Keratinocyte (primary cell): ENCODE data around the gene CELF2.

Source experiments
- EZH2 ChIP-seq: IDR thresholded peaks from one replicate; pipeline ENCODE4 v1.6.1; 2012; ENCODE audit warnings: inconsistent platforms, mild to moderate bottlenecking, low read length, moderate library complexity
- TF ChIP-seq, protein P1 (sequence below), 3 experiments: IDR thresholded peaks in 1 of 3; conservative IDR thresholded peaks in 1 of 3; optimal IDR thresholded peaks in 1 of 3; 2 replicates in 2 of 3; 3 replicates in 1 of 3; pipeline versions ENCODE3 to v1.5.1; 2011; ENCODE audit warnings: low read length in 3 of 3, mild to moderate bottlenecking in 3 of 3, moderate library complexity in 2 of 3, control low read depth in 1 of 3, inconsistent platforms in 1 of 3; ENCODE audit not compliant: insufficient read depth in 2 of 3; ENCODE audit errors: extremely low read depth in 1 of 3

DNA sequence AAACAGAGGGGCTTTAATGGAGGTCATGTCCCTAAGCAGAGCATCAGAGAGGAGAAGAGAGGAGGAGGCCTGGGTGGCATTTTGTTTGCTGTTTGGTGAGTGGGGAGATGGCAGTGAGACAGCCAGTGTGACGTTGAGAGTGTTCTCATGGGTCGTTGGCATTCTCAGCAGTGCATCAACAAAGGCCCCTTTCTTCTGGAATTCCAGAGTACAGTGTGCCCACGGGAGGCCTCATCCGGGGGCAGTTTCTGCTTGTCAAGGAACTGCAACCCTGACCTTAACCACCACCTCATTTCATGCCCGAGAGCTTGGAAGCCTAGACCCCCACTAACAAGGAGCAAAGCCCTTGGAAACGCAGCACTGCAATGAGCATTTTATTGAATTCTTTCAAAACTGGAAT is 92.9 kb downstream of the CELF2 start:
- TF ChIP-seq EZH2: no peak
- TF ChIP-seq, protein P1, sequence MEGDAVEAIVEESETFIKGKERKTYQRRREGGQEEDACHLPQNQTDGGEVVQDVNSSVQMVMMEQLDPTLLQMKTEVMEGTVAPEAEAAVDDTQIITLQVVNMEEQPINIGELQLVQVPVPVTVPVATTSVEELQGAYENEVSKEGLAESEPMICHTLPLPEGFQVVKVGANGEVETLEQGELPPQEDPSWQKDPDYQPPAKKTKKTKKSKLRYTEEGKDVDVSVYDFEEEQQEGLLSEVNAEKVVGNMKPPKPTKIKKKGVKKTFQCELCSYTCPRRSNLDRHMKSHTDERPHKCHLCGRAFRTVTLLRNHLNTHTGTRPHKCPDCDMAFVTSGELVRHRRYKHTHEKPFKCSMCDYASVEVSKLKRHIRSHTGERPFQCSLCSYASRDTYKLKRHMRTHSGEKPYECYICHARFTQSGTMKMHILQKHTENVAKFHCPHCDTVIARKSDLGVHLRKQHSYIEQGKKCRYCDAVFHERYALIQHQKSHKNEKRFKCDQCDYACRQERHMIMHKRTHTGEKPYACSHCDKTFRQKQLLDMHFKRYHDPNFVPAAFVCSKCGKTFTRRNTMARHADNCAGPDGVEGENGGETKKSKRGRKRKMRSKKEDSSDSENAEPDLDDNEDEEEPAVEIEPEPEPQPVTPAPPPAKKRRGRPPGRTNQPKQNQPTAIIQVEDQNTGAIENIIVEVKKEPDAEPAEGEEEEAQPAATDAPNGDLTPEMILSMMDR (optimal IDR thresholded peaks at IDR 0.05 in 1 of 3, IDR thresholded peaks at IDR 0.05 in 1 of 3, conservative IDR thresholded peaks at IDR 0.05 in 1 of 3; ENCODE audit: extremely low read depth in 1 of 3, insufficient read depth in 2 of 3, low read length in 3 of 3): no peak
